Stimulated activated CD8-positive, alpha-beta memory T cell treated with anti-CD3 and anti-CD28 coated beads, Interleukin-2, amount 100 ng/mL, for 1 hour (primary cell): ENCODE data around the gene TBC1D13.
"Not testable (repeated sequence)": the region's sequence is repeated elsewhere in the genome, so short reads cannot be mapped to it uniquely, and the experiment has no call there.

Source experiments
- DNase-seq, 2 donors: peaks; one replicate each; pipeline ENCODE4 v3.0.0-alpha.2; 2020; ENCODE audit warnings: low read depth in 2 of 2

Gene TBC1D13

GRCh38 chr9:128785427-128785826, 1.6 kb upstream of the TBC1D13 start:
- DNase-seq, result no peak

DNA sequence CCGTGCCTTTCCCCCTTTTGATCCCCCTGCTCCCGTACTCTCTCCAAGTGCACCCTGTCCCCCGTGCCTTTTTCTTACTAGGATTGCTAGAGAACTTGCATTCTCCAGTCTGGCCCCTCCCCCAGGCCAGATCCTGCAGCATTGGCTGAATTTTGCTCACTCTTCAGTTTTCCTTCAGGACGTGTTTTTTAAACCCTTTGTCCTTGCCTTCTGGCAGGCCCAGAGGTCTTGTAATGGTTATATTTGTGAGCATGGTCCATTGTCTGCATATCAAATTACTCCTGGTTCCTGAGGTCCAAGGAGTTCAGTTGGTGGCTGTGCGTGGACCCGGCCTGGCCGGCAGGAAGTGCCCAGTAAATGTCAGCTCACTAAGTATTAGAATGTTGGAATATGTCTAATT, 606 bp downstream of the TBC1D13 start:
- DNase-seq, result no peak

DNA sequence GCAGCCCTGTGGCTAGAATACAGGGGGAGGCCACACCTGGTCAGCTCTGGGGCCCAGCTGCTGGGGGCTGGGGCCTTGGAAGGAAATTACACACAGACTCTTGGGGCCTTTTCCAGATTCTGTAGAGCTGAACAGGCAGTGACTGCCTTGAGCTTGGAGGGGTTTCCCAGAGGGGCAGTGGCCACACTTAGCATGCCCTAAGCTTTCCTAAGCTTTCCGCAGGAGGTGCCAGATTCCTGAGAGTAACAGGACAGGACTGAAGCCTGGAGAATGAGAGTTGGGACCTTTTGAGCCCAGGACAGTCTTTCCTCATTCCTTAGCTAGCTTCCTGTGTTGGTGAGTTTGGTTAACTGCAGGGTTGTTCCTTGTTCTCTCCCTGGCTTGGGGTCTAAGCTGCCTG, 1.4 kb downstream of the TBC1D13 start:
- no peak for DNase-seq

DNA sequence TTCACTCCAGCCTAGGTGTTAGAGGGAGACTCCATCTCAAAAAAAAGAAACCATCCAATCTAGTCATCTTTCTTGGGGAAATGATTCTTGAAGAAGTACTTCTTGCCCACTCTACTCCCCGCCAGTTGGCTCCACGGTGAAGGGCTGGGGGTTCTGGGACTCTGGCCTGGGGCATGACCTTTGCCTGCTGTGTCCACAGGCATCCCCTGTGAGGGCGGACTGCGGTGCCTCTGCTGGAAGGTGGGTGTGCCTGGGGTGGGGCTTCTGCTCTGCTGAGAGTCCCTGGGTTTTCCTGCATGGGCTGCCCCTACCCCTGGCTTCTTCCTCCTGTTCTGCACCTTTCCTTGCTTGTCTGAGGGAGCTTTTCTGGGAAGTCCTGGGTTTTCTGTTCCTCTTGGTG, 3.5 kb downstream of the TBC1D13 start:
- no peak for DNase-seq

- DNase-seq, result no peak
Measured at GRCh38 chr9:128792134-128792533, 5.1 kb downstream of the TBC1D13 start.

GRCh38 chr9:128792978-128793686, 6.1 kb downstream of the TBC1D13 start:
- no peak for DNase-seq

- DNase-seq, result not testable (repeated sequence)
Measured at GRCh38 chr9:128794961-128795360, 7.9 kb downstream of the TBC1D13 start.

DNA sequence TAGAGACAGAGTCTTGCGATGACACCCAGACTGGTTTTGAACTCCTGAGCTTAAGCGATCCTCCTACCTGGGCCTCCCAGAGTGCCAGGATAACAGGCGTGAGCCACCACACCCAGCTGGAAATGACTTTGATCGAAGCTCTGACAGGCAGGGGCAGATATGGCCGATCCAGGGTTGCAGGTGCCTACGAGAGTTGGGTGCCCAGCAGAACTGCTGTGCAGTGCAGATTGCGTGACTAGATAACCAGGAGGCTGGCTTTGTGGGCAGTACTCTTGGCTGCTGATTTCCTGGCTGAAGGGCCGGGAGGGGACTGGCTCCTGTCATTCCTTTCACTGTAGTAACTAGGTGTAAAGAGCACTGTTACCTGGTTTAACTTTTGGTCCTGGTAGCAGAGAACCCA, 11.8 kb downstream of the TBC1D13 start:
- no peak for DNase-seq

- DNase-seq, result no peak
Measured at GRCh38 chr9:128800061-128800460, 13.0 kb downstream of the TBC1D13 start.

DNA sequence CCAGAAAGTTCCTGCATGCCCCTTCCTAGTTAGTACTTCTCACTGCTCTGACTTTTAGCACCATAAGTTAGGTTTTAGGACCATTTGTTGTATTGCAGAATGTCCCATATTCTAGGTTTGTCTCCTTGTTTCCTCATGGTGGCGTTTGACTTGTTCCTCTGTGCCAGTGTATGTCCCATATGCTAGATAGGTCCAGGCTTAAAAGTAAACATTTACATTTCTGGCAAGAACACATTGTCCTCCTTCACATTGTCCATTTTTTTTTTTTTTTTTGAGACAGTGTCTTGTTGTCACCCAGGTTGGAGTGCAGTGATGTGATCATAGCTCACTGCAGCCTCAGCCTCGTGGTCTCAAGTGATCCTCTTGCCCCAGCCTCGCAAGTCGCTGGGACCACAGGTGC, 15.4 kb downstream of the TBC1D13 start:
- DNase-seq, result no peak

GRCh38 chr9:128805661-128806060, 18.6 kb downstream of the TBC1D13 start:
- no peak for DNase-seq

DNA sequence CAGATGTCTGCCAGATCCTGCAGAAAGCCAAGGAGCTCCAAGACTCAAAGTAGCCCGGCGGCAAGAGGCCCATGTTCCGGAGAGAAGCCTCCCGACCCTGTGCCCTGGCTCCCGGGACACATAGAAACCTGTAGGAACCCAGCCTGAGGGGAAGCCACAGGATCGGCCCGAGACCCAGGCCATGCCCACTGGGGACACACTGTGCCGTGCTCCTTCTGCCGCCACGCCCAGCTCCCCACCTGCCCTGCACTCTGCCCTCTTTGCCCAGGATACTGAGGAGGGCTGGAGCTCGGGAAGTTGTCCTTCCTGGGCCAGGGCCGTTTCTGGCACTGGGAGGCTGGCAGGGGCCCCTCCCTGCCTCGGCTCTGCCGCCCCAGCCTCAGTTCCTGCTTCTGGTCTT, 20.8 kb downstream of the TBC1D13 start:
- DNase-seq, result no peak

- DNase-seq, result no peak
Measured at GRCh38 chr9:128808543-128808942, 21.5 kb downstream of the TBC1D13 start.

DNA sequence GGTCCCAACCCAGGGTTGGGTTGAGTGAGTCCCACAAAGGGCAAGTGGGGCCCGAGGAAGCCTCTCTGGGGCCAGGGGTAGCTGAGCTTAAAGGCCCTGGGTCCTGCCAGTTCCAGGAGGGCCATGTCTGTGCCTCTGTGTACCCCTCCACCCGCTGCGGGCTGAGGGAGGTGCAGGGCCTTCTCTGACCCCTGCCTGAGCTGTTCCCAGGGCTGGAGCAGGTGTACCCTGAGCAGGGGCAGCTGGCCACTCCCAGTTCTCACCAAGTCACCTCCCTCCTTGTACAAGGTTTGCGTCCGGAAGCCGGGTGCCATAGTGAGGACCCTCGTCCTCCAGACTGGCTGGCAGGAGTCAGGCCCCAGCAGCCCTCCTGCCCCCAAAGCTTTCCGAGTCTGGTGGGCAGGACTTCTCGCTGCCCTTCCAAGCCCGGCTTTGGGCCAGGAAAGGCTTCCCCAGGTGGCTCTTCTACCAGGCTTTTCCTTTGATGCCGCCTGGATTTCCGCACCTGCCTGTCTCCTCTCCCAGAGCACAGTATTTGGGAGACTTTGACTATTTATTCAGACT, 22.1 kb downstream of the TBC1D13 start:
- no peak for DNase-seq

DNA sequence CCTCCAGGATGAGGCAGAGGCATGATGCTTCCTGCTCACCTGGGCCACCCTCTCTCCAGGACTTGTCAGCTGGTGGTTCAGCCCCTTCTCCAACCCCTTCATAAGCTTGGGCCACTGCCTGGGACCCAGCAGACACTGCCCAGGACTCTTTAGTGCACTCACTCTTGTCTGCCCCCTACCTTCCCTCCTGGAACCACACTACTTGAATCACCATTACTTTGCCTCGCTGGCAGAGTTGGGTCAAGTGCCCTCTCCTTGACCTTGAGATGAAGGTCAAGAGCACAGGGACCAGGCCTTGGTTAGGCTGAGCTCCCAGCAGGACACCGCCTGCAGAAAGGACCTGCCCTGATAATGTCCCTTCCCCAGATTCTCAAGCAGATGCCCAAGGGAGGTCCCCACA, 22.8 kb downstream of the TBC1D13 start:
- DNase-seq, result no peak

DNA sequence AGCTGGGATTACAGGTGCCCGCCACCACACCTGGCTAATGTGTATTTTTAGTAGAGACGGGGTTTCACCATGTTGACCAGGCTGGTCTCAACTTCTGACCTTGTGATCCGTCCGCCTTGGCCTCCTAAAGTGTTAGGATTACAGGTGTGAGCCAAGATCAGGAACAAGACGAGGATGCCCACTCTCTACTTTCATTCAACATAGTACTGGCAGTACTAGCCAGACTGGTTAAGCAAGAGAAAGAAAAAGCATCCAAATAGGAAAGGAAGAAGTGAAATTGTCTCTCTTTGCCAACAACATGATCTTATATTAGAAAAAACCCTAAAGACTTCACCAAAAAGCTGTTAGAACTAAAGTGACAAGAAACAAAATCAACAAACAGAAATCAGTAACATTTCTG, 23.8 kb downstream of the TBC1D13 start:
- DNase-seq, result no peak

DNA sequence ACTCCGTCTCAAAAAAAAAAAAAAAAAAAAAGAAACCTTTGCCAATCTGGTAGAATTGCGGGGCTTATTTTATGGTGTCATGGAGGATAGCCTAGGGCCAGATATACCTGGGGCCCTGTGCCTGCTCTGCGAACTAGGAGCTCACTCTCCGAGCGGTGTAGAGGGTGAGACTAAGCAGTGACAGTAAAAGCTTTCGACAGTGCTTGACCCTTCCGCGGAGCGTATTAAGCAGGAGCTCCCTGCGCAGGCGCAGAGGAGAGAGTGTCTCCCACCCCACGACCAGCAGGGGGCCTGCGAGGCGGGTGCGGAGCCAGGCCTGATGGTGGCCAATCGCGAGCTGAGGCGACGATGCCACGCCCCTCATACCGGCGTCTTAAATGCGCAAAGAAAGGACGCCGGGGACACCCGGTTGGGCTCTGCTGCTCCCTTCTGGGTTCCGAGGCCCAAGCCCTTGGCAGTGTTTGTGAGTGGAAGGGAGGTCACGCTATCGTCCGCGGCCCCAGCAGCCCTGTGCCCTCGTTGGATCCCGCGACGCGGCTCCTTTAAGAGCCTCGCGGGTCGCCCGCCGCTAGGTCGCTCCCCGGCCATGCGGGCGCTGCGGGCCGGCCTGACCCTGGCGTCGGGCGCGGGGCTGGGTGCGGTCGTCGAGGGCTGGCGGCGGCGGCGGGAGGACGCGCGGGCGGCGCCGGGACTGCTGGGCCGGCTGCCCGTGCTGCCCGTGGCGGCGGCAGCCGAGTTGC, 31.2 kb downstream of the TBC1D13 start, which contains the start of gene ENDOG:
ENDOG (plus strand) TSS at position 402 of the 740 bp plus-strand sequence; CDS start at position 587, 185 bp downstream.
- DNase-seq, result peak; percentile 95 to 97

DNA sequence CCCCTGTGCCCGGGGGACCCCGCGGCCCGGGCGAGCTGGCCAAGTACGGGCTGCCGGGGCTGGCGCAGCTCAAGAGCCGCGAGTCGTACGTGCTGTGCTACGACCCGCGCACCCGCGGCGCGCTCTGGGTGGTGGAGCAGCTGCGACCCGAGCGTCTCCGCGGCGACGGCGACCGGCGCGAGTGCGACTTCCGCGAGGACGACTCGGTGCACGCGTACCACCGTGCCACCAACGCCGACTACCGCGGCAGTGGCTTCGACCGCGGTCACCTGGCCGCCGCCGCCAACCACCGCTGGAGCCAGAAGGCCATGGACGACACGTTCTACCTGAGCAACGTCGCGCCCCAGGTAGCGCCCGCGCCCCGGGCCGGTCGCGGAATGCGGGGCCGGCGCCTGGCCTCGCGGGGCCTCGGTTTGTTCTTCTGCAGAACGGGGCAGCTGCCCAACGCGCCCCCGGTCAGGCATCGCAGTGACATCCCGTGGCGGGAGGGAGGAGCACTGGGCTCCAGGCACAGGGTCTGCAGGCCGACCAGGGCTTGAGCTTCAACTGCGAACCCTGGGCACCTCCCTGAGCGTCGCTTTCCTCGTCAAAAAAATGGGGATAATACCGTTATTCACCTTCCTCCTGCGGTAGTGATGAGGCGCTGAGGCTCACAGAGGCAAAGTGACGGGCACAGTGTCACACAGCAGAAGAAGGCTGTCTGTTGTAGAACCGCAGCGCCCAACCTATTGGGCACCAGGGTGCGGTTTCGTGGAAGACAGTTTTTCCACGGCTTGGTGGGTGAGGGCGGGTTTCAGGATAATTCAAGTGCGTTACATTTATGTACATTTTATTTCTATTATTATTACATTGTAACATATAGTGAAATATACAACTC, 32.0 kb downstream of the TBC1D13 start:
- DNase-seq, result peak in 1 of 2 donors; percentile 21

- no peak for DNase-seq
Measured at GRCh38 chr9:128819716-128820664, 32.9 kb downstream of the TBC1D13 start.

DNA sequence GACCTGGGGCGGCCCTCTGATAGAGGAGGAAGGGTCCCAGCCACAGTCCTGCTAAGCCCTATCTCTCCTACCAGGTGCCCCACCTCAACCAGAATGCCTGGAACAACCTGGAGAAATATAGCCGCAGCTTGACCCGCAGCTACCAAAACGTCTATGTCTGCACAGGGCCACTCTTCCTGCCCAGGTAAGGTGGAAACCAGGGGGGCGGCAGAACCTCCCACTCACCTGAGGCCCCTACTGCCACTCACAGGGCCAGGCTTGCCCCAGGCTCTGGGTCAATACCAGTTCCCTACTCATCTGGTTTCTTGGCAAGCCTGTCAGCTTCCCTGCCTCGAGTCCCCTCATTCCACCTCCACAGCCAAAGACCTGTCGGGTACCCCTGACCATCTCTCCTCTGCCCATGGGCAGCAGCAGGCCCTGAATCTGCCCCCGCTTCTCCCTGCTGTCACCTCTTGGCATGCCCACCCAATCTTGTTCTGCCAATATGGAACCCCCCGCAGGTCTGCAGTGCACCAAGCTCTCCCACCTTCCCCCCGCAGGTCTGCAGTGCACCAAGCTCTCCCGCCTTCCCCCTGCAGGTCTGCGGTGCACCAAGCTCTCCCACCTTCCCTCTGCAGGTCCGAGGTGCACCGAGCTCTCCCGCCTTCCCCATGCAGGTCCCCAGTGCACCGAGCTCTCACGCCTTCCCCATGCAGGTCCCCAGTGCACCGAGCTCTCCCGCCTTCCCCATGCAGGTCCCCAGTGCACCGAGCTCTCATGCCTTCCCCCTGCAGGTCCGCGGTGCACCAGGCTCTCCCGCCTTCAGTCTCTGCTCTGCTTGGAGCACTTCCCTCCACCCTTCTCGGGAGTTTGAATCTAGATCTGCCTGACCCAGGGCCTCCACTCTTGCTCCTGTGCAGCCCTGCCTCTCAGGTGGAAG, 33.9 kb downstream of the TBC1D13 start:
- DNase-seq, result no peak
